Endothelial cell of umbilical vein (primary cell): ENCODE data around the gene RPAP3.

ENCODE experiments used
- EZH2 ChIP-seq: IDR thresholded peaks from 2 replicates; pipeline ENCODE4 v1.6.1; 2012; ENCODE audit warnings: borderline replicate concordance, low read depth, mild to moderate bottlenecking, moderate library complexity, low read length, inconsistent platforms; ENCODE audit not compliant: severe bottlenecking
- JUN ChIP-seq: IDR thresholded peaks from 2 replicates; pipeline ENCODE4 v1.6.1; 2011; ENCODE audit warnings: borderline replicate concordance, low read depth; ENCODE audit not compliant: insufficient read length, insufficient read depth
- MAX ChIP-seq: IDR thresholded peaks from 2 replicates; pipeline ENCODE4 v1.6.1; 2011; ENCODE audit not compliant: insufficient read depth, insufficient read length
- POLR2A ChIP-seq: IDR thresholded peaks from 2 replicates; pipeline ENCODE4 v1.6.1; 2012; ENCODE audit warnings: low read depth, mild to moderate bottlenecking, control low read depth, low read length
- POLR2AphosphoS5 ChIP-seq: IDR thresholded peaks from 2 replicates; pipeline ENCODE4 v1.6.1; 2012; ENCODE audit warnings: low read depth, mild to moderate bottlenecking, control low read depth, low read length, moderate library complexity; ENCODE audit not compliant: insufficient read depth
- TF ChIP-seq, protein P1 (sequence below), 2 donors: IDR thresholded peaks; 1 replicate in 1 of 2; 2 replicates in 1 of 2; pipeline ENCODE4 v1.5.1; 2011; ENCODE audit warnings: low read length in 2 of 2, mild to moderate bottlenecking in 2 of 2, moderate library complexity in 2 of 2, control low read depth in 1 of 2, inconsistent platforms in 1 of 2, low read depth in 1 of 2; ENCODE audit not compliant: insufficient read depth in 1 of 2; ENCODE audit errors: extremely low read depth in 1 of 2

GRCh38 chr12:47732504-47732903 is 26.7 kb upstream of the RPAP3 start:
- TF ChIP-seq EZH2: no peak
- TF ChIP-seq, protein P1, sequence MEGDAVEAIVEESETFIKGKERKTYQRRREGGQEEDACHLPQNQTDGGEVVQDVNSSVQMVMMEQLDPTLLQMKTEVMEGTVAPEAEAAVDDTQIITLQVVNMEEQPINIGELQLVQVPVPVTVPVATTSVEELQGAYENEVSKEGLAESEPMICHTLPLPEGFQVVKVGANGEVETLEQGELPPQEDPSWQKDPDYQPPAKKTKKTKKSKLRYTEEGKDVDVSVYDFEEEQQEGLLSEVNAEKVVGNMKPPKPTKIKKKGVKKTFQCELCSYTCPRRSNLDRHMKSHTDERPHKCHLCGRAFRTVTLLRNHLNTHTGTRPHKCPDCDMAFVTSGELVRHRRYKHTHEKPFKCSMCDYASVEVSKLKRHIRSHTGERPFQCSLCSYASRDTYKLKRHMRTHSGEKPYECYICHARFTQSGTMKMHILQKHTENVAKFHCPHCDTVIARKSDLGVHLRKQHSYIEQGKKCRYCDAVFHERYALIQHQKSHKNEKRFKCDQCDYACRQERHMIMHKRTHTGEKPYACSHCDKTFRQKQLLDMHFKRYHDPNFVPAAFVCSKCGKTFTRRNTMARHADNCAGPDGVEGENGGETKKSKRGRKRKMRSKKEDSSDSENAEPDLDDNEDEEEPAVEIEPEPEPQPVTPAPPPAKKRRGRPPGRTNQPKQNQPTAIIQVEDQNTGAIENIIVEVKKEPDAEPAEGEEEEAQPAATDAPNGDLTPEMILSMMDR (IDR thresholded peaks at IDR 0.05; ENCODE audit: extremely low read depth in 1 of 2, insufficient read depth in 1 of 2, low read depth in 1 of 2, low read length in 2 of 2): no peak
- no peak for TF ChIP-seq POLR2A
- no peak for TF ChIP-seq MAX
- no peak for TF ChIP-seq POLR2AphosphoS5
- no peak for TF ChIP-seq JUN
